H9 (cell line): ENCODE measurements around the gene CD80. TPM values are rescaled to one million over a fixed set of nuclear protein-coding genes. Genes with fewer than 3 reads are reported as not detected.

Source experiments
- DNase-seq: peaks from one replicate; pipeline ENCODE4 v3.0.0-alpha.2; 2017
- H2AFZ ChIP-seq: one replicate; pipeline ENCODE4 v1.6.1; 2013; ENCODE audit warnings: mild to moderate bottlenecking, low read length, control low read depth, moderate library complexity
- H2AK5ac ChIP-seq: 2 replicates; pipeline ENCODE4 v1.6.1; 2013; ENCODE audit warnings: low read length, control low read depth, mixed read lengths; ENCODE audit not compliant: insufficient read length
- H2BK120ac ChIP-seq: one replicate; pipeline ENCODE4 v1.6.1; 2013; ENCODE audit warnings: low read depth, mild to moderate bottlenecking, low read length, control low read depth, inconsistent platforms; ENCODE audit not compliant: poor library complexity, severe bottlenecking
- H2BK12ac ChIP-seq: 2 replicates; pipeline ENCODE4 v1.6.1; 2013; ENCODE audit warnings: low read length, control low read depth, mixed read lengths, low read depth; ENCODE audit not compliant: insufficient read length
- H2BK15ac ChIP-seq: 2 replicates; pipeline ENCODE4 v1.6.1; 2013; ENCODE audit warnings: low read depth, low read length, control low read depth
- H2BK20ac ChIP-seq: one replicate; pipeline ENCODE4 v1.6.1; 2013; ENCODE audit warnings: low read depth, mild to moderate bottlenecking, low read length, control low read depth, inconsistent platforms; ENCODE audit not compliant: poor library complexity, severe bottlenecking
- H2BK5ac ChIP-seq: 2 replicates; pipeline ENCODE4 v1.6.1; 2013; ENCODE audit warnings: low read length, control low read depth, mixed read lengths; ENCODE audit not compliant: insufficient read length
- H3K14ac ChIP-seq: 2 replicates; pipeline ENCODE4 v1.6.1; 2013; ENCODE audit warnings: low read length, control low read depth; ENCODE audit not compliant: insufficient read depth
- H3K18ac ChIP-seq: 2 replicates; pipeline ENCODE4 v1.6.1; 2013; ENCODE audit warnings: low read depth, mild to moderate bottlenecking, mixed read lengths, low read length, control low read depth; ENCODE audit not compliant: insufficient read length
- H3K23ac ChIP-seq: 2 replicates; pipeline ENCODE4 v1.6.1; 2013; ENCODE audit warnings: low read length, control low read depth, mixed read lengths, low read depth; ENCODE audit not compliant: insufficient read length
- H3K23me2 ChIP-seq: 2 replicates; pipeline ENCODE4 v1.6.1; 2013; ENCODE audit warnings: low read depth, mild to moderate bottlenecking, mixed read lengths, low read length, control low read depth; ENCODE audit not compliant: insufficient read length, poor library complexity, severe bottlenecking
- H3K27ac ChIP-seq: 2 replicates; pipeline ENCODE4 v1.5.1; 2013; ENCODE audit warnings: low read length, control low read depth, mixed read lengths, low read depth; ENCODE audit not compliant: insufficient read length
- H3K27me3 ChIP-seq: 2 replicates; pipeline ENCODE4 v1.6.1; 2013; ENCODE audit warnings: low read length, control low read depth, inconsistent platforms; ENCODE audit not compliant: insufficient read depth
- H3K4ac ChIP-seq: 2 replicates; pipeline ENCODE4 v1.6.1; 2013; ENCODE audit warnings: low read depth, mild to moderate bottlenecking, control low read depth, inconsistent platforms, low read length, moderate library complexity
- H3K4me1 ChIP-seq: 2 replicates; pipeline ENCODE4 v1.6.1; 2013; ENCODE audit warnings: low read length, control low read depth, inconsistent platforms; ENCODE audit not compliant: insufficient read depth
- H3K4me2 ChIP-seq: 2 replicates; pipeline ENCODE4 v1.6.1; 2013; ENCODE audit warnings: low read length, control low read depth, mixed read lengths; ENCODE audit not compliant: insufficient read length, insufficient read depth
- H3K56ac ChIP-seq: 2 replicates; pipeline ENCODE4 v1.6.1; 2013; ENCODE audit warnings: low read depth, mild to moderate bottlenecking, mixed read lengths, low read length, control low read depth; ENCODE audit not compliant: insufficient read length
- H3K79me1 ChIP-seq: 2 replicates; pipeline ENCODE4 v1.6.1; 2013; ENCODE audit warnings: low read depth, mild to moderate bottlenecking, moderate library complexity, low read length, control low read depth, inconsistent platforms; ENCODE audit not compliant: insufficient read depth, poor library complexity, severe bottlenecking
- H3K79me2 ChIP-seq: 2 replicates; pipeline ENCODE4 v1.6.1; 2013; ENCODE audit warnings: low read length, control low read depth, inconsistent platforms; ENCODE audit not compliant: insufficient read depth
- H3K9ac ChIP-seq: 2 replicates; pipeline ENCODE4 v1.6.1; 2013; ENCODE audit warnings: low read length, control low read depth, mixed read lengths; ENCODE audit not compliant: insufficient read length; ENCODE audit errors: extremely low read depth
- H3K9me3 ChIP-seq: one replicate; pipeline ENCODE4 v1.6.1; 2013; ENCODE audit warnings: low read depth, low read length, inconsistent platforms; ENCODE audit not compliant: control insufficient read depth
- H3T11ph ChIP-seq: one replicate; pipeline ENCODE4 v1.6.1; 2013; ENCODE audit warnings: mild to moderate bottlenecking, low read length, control low read depth, inconsistent platforms
- H4K20me1 ChIP-seq: one replicate; pipeline ENCODE4 v1.6.1; 2013; ENCODE audit not compliant: control insufficient read depth, insufficient read length, insufficient read depth
- H4K5ac ChIP-seq: 2 replicates; pipeline ENCODE4 v1.6.1; 2013; ENCODE audit warnings: low read depth, mild to moderate bottlenecking, mixed read lengths, low read length, control low read depth; ENCODE audit not compliant: insufficient read length
- H4K8ac ChIP-seq: replicated peaks from 2 replicates; pipeline ENCODE4 v1.6.1; 2013; ENCODE audit warnings: low read length, control low read depth, mixed read lengths, low read depth; ENCODE audit not compliant: insufficient read length
- H4K91ac ChIP-seq: 2 replicates; pipeline ENCODE4 v1.6.1; 2013; ENCODE audit warnings: low read depth, mild to moderate bottlenecking, moderate library complexity, mixed read lengths, low read length, control low read depth; ENCODE audit not compliant: insufficient read length
- H3K27ac Mint-ChIP-seq, 3 experiments: 2 replicates in 2 of 3; 3 replicates in 1 of 3; pipeline ENCODE4 v1.8.0; 2020 to 2021; ENCODE audit warnings: mixed read lengths in 3 of 3, mild to moderate bottlenecking in 1 of 3, moderate library complexity in 1 of 3
- H3K27me3 Mint-ChIP-seq: 2 replicates; pipeline ENCODE4 v1.8.0; 2021; ENCODE audit warnings: low read depth, mild to moderate bottlenecking, moderate library complexity, mixed read lengths
- H3K36me3 Mint-ChIP-seq, 3 experiments: 2 replicates in 2 of 3; 3 replicates in 1 of 3; pipeline ENCODE4 v1.8.0; 2020 to 2021; ENCODE audit warnings: low read depth in 3 of 3, mixed read lengths in 3 of 3; ENCODE audit not compliant: insufficient read depth in 1 of 3
- H3K4me1 Mint-ChIP-seq, 2 experiments: 2 replicates each; pipeline ENCODE4 v1.8.0; 2020; ENCODE audit warnings: mixed read lengths in 2 of 2
- H3K4me3 Mint-ChIP-seq, 2 experiments: 2 replicates in 1 of 2; 3 replicates in 1 of 2; pipeline ENCODE4 v1.8.0; 2020 to 2021; ENCODE audit warnings: mild to moderate bottlenecking in 2 of 2, mixed read lengths in 2 of 2, moderate library complexity in 1 of 2
- H3K9me3 Mint-ChIP-seq, 2 experiments: 2 replicates in 1 of 2; 3 replicates in 1 of 2; pipeline ENCODE4 v1.8.0; 2020; ENCODE audit warnings: mild to moderate bottlenecking in 2 of 2, mixed read lengths in 2 of 2, moderate library complexity in 1 of 2
- CTCF ChIP-seq: fragments of 200-600 bp; sonication (generic); conservative IDR thresholded peaks from 3 replicates; pipeline ENCODE4 v1.8.0; 2021; ENCODE audit warnings: antibody characterized with exemption, mild to moderate bottlenecking
- WGBS: extraction: QIAGEN DNeasy Blood & Tissue Kit; methylation state at CpG from one replicate; pipeline ENCODE4 v1.1.7; 2013; ENCODE audit warnings: missing lambda C conversion rate, low lambda C conversion rate, mixed read lengths; ENCODE audit not compliant: insufficient read length; ENCODE audit errors: extremely low coverage; 5-methylcytosine and 5-hydroxymethylcytosine counted together
- total RNA-seq: library from RNA; stranded (reverse); gene quantifications from 2 replicates; pipeline ENCODE4 v1.2.1, GENCODE V29; 2021

CD80 gene
- total RNA-seq, 1 experiment from 2014 or later = not detected

GRCh38 chr3:119558626-119559317 is 642 bp downstream of the CD80 start:
- no peak overlapping the region for H4K91ac ChIP-seq
- peaks cover 4% of the 10 kb centered on the region for H3K27me3 Mint-ChIP-seq
- H3K27ac ChIP-seq = no peak overlapping the region
- no peaks in the 10 kb centered on the region for H3K36me3 Mint-ChIP-seq
- no peak overlapping the region for H2BK5ac ChIP-seq
- H4K5ac ChIP-seq = no peak overlapping the region
- H3K4me3 Mint-ChIP-seq = no peak overlapping the region
- no peak overlapping the region for H3T11ph ChIP-seq
- no peak overlapping the region for H2AFZ ChIP-seq
- no peaks in the 10 kb centered on the region for H3K23me2 ChIP-seq
- H4K8ac ChIP-seq = no peak overlapping the region
- H3K9me3 Mint-ChIP-seq = no peaks in the 10 kb centered on the region; a peak in 1 of 5 replicates
- no peak overlapping the region for H2BK20ac ChIP-seq
- no peak overlapping the region for H2AK5ac ChIP-seq
- TF ChIP-seq CTCF = no peak
- H3K9me3 ChIP-seq = no peaks in the 10 kb centered on the region
- DNase-seq = no peak
- no peak overlapping the region for H3K4me2 ChIP-seq
- H3K18ac ChIP-seq = no peak overlapping the region
- no peaks in the 10 kb centered on the region for H3K79me1 ChIP-seq
- no peaks in the 10 kb centered on the region for H3K4me1 ChIP-seq
- no peak overlapping the region for H3K27ac Mint-ChIP-seq
- no peak overlapping the region for H3K23ac ChIP-seq
- H2BK15ac ChIP-seq = no peak overlapping the region
- H2BK120ac ChIP-seq = no peak overlapping the region
- no peaks in the 10 kb centered on the region for H3K27me3 ChIP-seq
- H3K14ac ChIP-seq = no peak overlapping the region
- WGBS = no CpG with 5 or more reads among the region's 9 CpGs
- H3K4me1 Mint-ChIP-seq = peaks cover 4 to 5% of the 10 kb centered on the region in 2 experiments; a peak in 3 of 4 replicates
- no peak overlapping the region for H3K9ac ChIP-seq
- H4K20me1 ChIP-seq = no peaks in the 10 kb centered on the region
- no peak overlapping the region for H3K4ac ChIP-seq
- H3K56ac ChIP-seq = no peak overlapping the region
- no peaks in the 10 kb centered on the region for H3K79me2 ChIP-seq
- no peak overlapping the region for H2BK12ac ChIP-seq
